HG02798 (cell line): Measurements from ENCODE around the gene ACTBL2.
"Not testable (repeated sequence)": the region's sequence is repeated elsewhere in the genome, so short reads cannot be mapped to it uniquely, and the experiment has no call there.

Experiments used
- ATAC-seq: cut with Tn5 transposase; IDR thresholded peaks from one replicate; pipeline ENCODE4 v1.9.1; 2021; ENCODE audit warnings: mild to moderate bottlenecking; ENCODE audit not compliant: unreplicated experiment, poor library complexity

ACTBL2 gene

GRCh38 chr5:57482671-57483106, at the start of gene ACTBL2:
Gene ACTBL2, minus strand, starts transcription at chr5:57482811. Its CDS starts 104 bp downstream, at chr5:57482707.
- no peak for ATAC-seq

- ATAC-seq: peak; percentile 38
Measured at GRCh38 chr5:57531333-57531732, 48.7 kb upstream of the ACTBL2 start.

- peak; percentile 55 for ATAC-seq
Measured at GRCh38 chr5:57529864-57530263, 47.3 kb upstream of the ACTBL2 start.

- no peak for ATAC-seq
Measured at GRCh38 chr5:57527870-57528269, 45.3 kb upstream of the ACTBL2 start.

GRCh38 chr5:57524348-57525060, 41.9 kb upstream of the ACTBL2 start:
- ATAC-seq: no peak

- not testable (repeated sequence) for ATAC-seq
Measured at GRCh38 chr5:57522477-57522876, 39.9 kb upstream of the ACTBL2 start.

- ATAC-seq: not testable (repeated sequence)
Measured at GRCh38 chr5:57518415-57518814, 35.8 kb upstream of the ACTBL2 start.

- ATAC-seq: no peak
Measured at GRCh38 chr5:57517250-57517649, 34.6 kb upstream of the ACTBL2 start.

- peak; percentile 55 for ATAC-seq
Measured at GRCh38 chr5:57513785-57514184, 31.2 kb upstream of the ACTBL2 start.

GRCh38 chr5:57511321-57511720, 28.7 kb upstream of the ACTBL2 start:
- no peak for ATAC-seq

- ATAC-seq: no peak
Measured at GRCh38 chr5:57509501-57510260, 27.1 kb upstream of the ACTBL2 start.

GRCh38 chr5:57508211-57508610, 25.6 kb upstream of the ACTBL2 start:
- no peak for ATAC-seq

- no peak for ATAC-seq
Measured at GRCh38 chr5:57505272-57506200, 22.9 kb upstream of the ACTBL2 start.

- no peak for ATAC-seq
Measured at GRCh38 chr5:57504357-57504756, 21.7 kb upstream of the ACTBL2 start.

- ATAC-seq: no peak
Measured at GRCh38 chr5:57503433-57503832, 20.8 kb upstream of the ACTBL2 start.

GRCh38 chr5:57501414-57502201, 19.0 kb upstream of the ACTBL2 start:
- no peak for ATAC-seq

GRCh38 chr5:57499262-57500050, 16.8 kb upstream of the ACTBL2 start:
- peak; percentile 87 for ATAC-seq

- ATAC-seq: no peak
Measured at GRCh38 chr5:57497733-57498132, 15.1 kb upstream of the ACTBL2 start.
